PC-3 (cell line): ENCODE results near the gene TRDMT1. TPM values are rescaled to one million over a fixed set of nuclear protein-coding genes. Genes with fewer than 3 reads are reported as not detected.

Source experiments
- ATAC-seq: fragments of 200-7000 bp; cut with Tn5 transposase; 2 replicates; pipeline ENCODE4 v1.9.1; 2020; ENCODE audit warnings: mild to moderate bottlenecking, moderate library complexity
- BruUV-seq: library from RNA; stranded (reverse); fragments of 400-500 nt; replicated peaks from 2 replicates; lab custom pipeline; 2021; lab: Mats Ljungman, UMichigan
- CTCF ChIA-PET: fragments of 300-600 bp; sonication (Branson Sonifier 250); formaldehyde crosslinking; loops from one replicate; lab custom pipeline; 2022; ENCODE audit warnings: antibody characterized with exemption; lab: Charles Lee
- POLR2A ChIA-PET: fragments of 300-600 bp; sonication (Branson Sonifier 250); formaldehyde crosslinking; loops from one replicate; lab custom pipeline; 2022; ENCODE audit warnings: antibody characterized with exemption; ENCODE audit not compliant: unreplicated experiment; lab: Charles Lee
- DNase-seq: peaks from one replicate; pipeline ENCODE4 v3.0.0-alpha.2; 2015
- H2AFZ ChIP-seq: fragments of 300-600 bp; sonication (generic); 2 replicates; pipeline ENCODE4 v1.6.0; 2016; ENCODE audit warnings: antibody characterized with exemption, low read length
- H3F3A ChIP-seq: fragments of 300-600 bp; sonication (generic); one replicate; pipeline ENCODE4 v1.6.0; 2017; ENCODE audit warnings: antibody characterized with exemption, low read length, control low read depth, mild to moderate bottlenecking; ENCODE audit not compliant: unreplicated experiment
- H3K27ac ChIP-seq: fragments of 300-600 bp; sonication (generic); 2 replicates; pipeline ENCODE4 v1.5.1; 2016; ENCODE audit warnings: mild to moderate bottlenecking, low read length
- H3K27me3 ChIP-seq: fragments of 300-600 bp; sonication (generic); 2 replicates; pipeline ENCODE4 v1.6.1; 2016; ENCODE audit warnings: low read length, mixed read lengths
- H3K36me3 ChIP-seq: fragments of 300-600 bp; sonication (generic); 2 replicates; pipeline ENCODE4 v1.6.1; 2016; ENCODE audit warnings: low read depth, mixed run types, low read length, mixed read lengths
- H3K4me1 ChIP-seq: fragments of 300-600 bp; sonication (generic); 2 replicates; pipeline ENCODE4 v1.5.1; 2016; ENCODE audit warnings: low read length; ENCODE audit not compliant: insufficient read depth
- H3K4me2 ChIP-seq: fragments of 300-600 bp; sonication (generic); 2 replicates; pipeline ENCODE4 v1.6.0; 2016; ENCODE audit warnings: low read length
- H3K4me3 ChIP-seq: fragments of 300-600 bp; sonication (generic); 2 replicates; pipeline ENCODE4 v1.5.1; 2016; ENCODE audit warnings: mild to moderate bottlenecking, low read length, mixed read lengths
- H3K79me2 ChIP-seq: fragments of 300-600 bp; sonication (generic); 2 replicates; pipeline ENCODE4 v1.6.1; 2017; ENCODE audit warnings: low read length, mixed read lengths
- H3K9ac ChIP-seq: fragments of 300-600 bp; sonication (generic); 2 replicates; pipeline ENCODE4 v1.6.0; 2016; ENCODE audit warnings: mild to moderate bottlenecking, low read length
- H3K9me2 ChIP-seq: fragments of 300-600 bp; sonication (generic); replicated peaks from 2 replicates; pipeline ENCODE4 v1.6.1; 2016; ENCODE audit warnings: mixed run types, low read length, mixed read lengths
- H3K9me3 ChIP-seq: fragments of 300-600 bp; sonication (generic); 2 replicates; pipeline ENCODE4 v1.6.1; 2016; ENCODE audit warnings: low read length, mixed read lengths
- H4K20me1 ChIP-seq: fragments of 300-600 bp; sonication (generic); 2 replicates; pipeline ENCODE4 v1.6.1; 2016; ENCODE audit warnings: low read length, mixed read lengths
- CTCF ChIP-seq: fragments of 300-600 bp; sonication (generic); conservative IDR thresholded peaks from 2 replicates; pipeline ENCODE4 v1.5.1; 2017; ENCODE audit warnings: antibody characterized with exemption, low read depth, mild to moderate bottlenecking, low read length
- EZH2 ChIP-seq: fragments of 300-600 bp; sonication (generic); IDR thresholded peaks from one replicate; pipeline ENCODE4 v1.6.1; 2017; ENCODE audit warnings: antibody characterized with exemption, mild to moderate bottlenecking, low read length; ENCODE audit not compliant: unreplicated experiment
- EZH2phosphoT487 ChIP-seq: fragments of 300-600 bp; sonication (generic); IDR thresholded peaks from 2 replicates; pipeline ENCODE4 v1.6.1; 2018; ENCODE audit warnings: mild to moderate bottlenecking, antibody characterized with exemption, low read length, borderline replicate concordance
- intact Hi-C: fragments of 100-400 bp; cut with micrococcal nuclease; formaldehyde crosslinking; loops from 2 replicates; pipeline ENCODE4 v1.9.0; 2023
- total RNA-seq: library from RNA; depleted of rRNA; stranded (reverse); fragments of >200 nt; gene quantifications from 2 replicates; pipeline ENCODE4 v1.2.3, GENCODE V29; 2014

Gene TRDMT1
- total RNA-seq, 1 experiment from 2014 or later = 2.0 TPM

- H3K9me2 ChIP-seq = no peaks in the 10 kb centered on the region
- TF ChIP-seq EZH2 (no peak), EZH2phosphoT487 (no peak), CTCF (no peak)
- H3K4me3 ChIP-seq = no peak overlapping the region
- peak overlapping the region; percentile 29; the same call in 1 of the 2 replicates for H3K9ac ChIP-seq
- ATAC-seq (peak; percentile 87), DNase-seq (peak; percentile 67)
- H3K9me3 ChIP-seq = no peaks in the 10 kb centered on the region
- ChIA-PET POLR2A (interaction anchor here (0.6 to 0.7 kb wide), 3 partner anchors 24 to 392 kb away, joined by 3 to 6 read pairs (median 3); partner anchors contain the start of gene RSU1), CTCF (no interaction called here)
- no peaks in the 10 kb centered on the region for H3K36me3 ChIP-seq
- no peaks in the 10 kb centered on the region for H3K27me3 ChIP-seq
- peak overlapping the region; percentile 67 for H2AFZ ChIP-seq
- peak overlapping the region; percentile 79 for H3K27ac ChIP-seq
- H4K20me1 ChIP-seq = no peaks in the 10 kb centered on the region
- intact Hi-C loops = loop anchor here (10.0 kb wide), 1 partner anchor 141 kb away; no protein-coding TSS in a partner anchor
- peaks cover 17% of the 10 kb centered on the region; the same call in 1 of the 2 replicates for H3K4me1 ChIP-seq
- BruUV-seq = no TSS peak
- no peaks in the 10 kb centered on the region for H3K79me2 ChIP-seq
- H3K4me2 ChIP-seq = peak overlapping the region; percentile 26; the same call in 1 of the 2 replicates
- no peaks in the 10 kb centered on the region for H3F3A ChIP-seq
Measured at GRCh38 chr10:17206210-17206709, 4.8 kb upstream of the TRDMT1 start.

- H3K27me3 ChIP-seq = no peaks in the 10 kb centered on the region
- peaks cover 19% of the 10 kb centered on the region for H3K4me1 ChIP-seq
- CTCF ChIA-PET = no interaction called here
- peaks cover 9% of the 10 kb centered on the region; the same call in 1 of the 2 replicates for H3K79me2 ChIP-seq
- H3K9ac ChIP-seq = no peak overlapping the region
- H3K9me2 ChIP-seq = no peaks in the 10 kb centered on the region
- no peaks in the 10 kb centered on the region for H3K9me3 ChIP-seq
- no TSS peak for BruUV-seq
- TF ChIP-seq EZH2phosphoT487 (no peak), EZH2 (no peak), CTCF (no peak)
- intact Hi-C loops = loop anchor here (10.0 kb wide), 1 partner anchor 139 kb away; no protein-coding TSS in a partner anchor
- H3K36me3 ChIP-seq = no peaks in the 10 kb centered on the region
- POLR2A ChIA-PET = no interaction called here
- no peak for ATAC-seq
- H3K4me2 ChIP-seq = no peak overlapping the region
- no peak overlapping the region for H3K27ac ChIP-seq
- no peaks in the 10 kb centered on the region for H4K20me1 ChIP-seq
- no peak overlapping the region for H2AFZ ChIP-seq
- no peak overlapping the region for H3K4me3 ChIP-seq
- H3F3A ChIP-seq = no peaks in the 10 kb centered on the region
- no peak for DNase-seq
Measured at GRCh38 chr10:17203416-17203815, 1.9 kb upstream of the TRDMT1 start.

- Histone ChIP-seq H3F3A (no peaks in the 10 kb centered on the region), H3K9me2 (no peaks in the 10 kb centered on the region), H3K27me3 (no peaks in the 10 kb centered on the region), H2AFZ (no peak overlapping the region), H4K20me1 (no peaks in the 10 kb centered on the region), H3K4me1 (peaks cover 19% of the 10 kb centered on the region), H3K36me3 (no peaks in the 10 kb centered on the region), H3K4me3 (no peak overlapping the region), H3K9me3 (no peaks in the 10 kb centered on the region), H3K4me2 (no peak overlapping the region), H3K27ac (no peak overlapping the region), H3K79me2 (peaks cover 9% of the 10 kb centered on the region; the same call in 1 of the 2 replicates), H3K9ac (no peak overlapping the region)
- DNase-seq = no peak
- intact Hi-C loops = loop anchor here (10.0 kb wide), 1 partner anchor 138 kb away; no protein-coding TSS in a partner anchor
- no TSS peak for BruUV-seq
- TF ChIP-seq CTCF = no peak
- TF ChIP-seq EZH2phosphoT487 = no peak
- TF ChIP-seq EZH2 = no peak
- POLR2A ChIA-PET = no interaction called here
- CTCF ChIA-PET = no interaction called here
- no peak for ATAC-seq
Measured at GRCh38 chr10:17202999-17203398, 1.5 kb upstream of the TRDMT1 start.
